Subcutaneous adipose tissue (tissue), 4 donors: ENCODE data around the gene PDE2A. TPM values are rescaled to one million over a fixed set of nuclear protein-coding genes. Genes with fewer than 3 reads are reported as not detected.

Experiments used
- total RNA-seq, 4 donors: library from RNA; depleted of rRNA; stranded (reverse); fragments of >200 nt; gene quantifications; one replicate each; pipeline ENCODE4 v1.1.0, GENCODE V29; 2016
- TF ChIP-seq, protein P1 (sequence below): fragments of 450-650 bp; IDR thresholded peaks from one replicate; pipeline ENCODE4 v1.5.1; 2016; ENCODE audit warnings: low read depth, mild to moderate bottlenecking, control low read depth, antibody characterized with exemption, moderate library complexity

The PDE2A gene
- total RNA-seq = 100 to 1,000 TPM in 1 of 4 donors, 10 to 100 TPM in 3; 51.2 to 325 (median 74.5) TPM

DNA sequence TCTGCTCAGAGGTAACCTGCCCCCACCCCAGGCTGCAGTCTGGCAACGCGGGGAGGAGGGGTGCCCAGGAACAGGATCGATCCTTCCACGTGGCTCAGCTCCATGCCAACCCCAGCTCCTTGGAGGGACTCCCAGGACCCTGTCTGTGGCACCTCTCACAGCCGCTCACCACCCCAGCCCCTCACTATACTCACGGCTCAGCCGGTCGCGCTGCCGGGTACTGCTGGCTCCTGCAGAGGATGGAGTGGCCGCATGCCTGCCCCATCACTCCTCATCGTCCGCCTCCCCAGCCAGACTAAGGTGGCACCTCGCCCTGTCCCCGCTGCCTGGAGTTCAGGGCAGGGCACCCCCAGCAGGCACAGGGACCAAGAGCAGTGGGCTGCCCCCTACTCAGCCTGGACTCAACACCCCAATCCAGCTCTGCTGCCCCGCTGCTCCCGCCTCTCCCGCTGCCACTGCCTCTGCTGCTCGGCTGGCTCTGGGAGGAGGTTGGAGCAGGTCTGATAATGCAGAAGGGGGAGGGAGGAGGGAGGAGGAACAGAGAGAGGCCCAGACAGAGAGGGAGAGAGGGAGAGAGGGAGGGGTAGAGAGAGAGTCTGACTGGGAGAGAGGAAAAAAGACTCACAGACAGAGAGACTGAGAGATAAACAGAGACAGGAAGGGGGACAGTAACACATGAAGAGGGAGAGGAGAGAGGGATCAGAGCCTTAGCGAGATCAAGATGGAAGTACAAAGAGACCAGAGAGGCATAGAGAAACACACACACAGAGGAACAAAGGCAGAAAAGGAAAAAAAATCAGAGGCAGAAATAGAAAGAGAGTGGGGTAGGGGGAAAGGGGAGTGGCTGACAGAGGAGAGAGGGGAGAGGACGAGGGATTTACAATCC lies at the start of gene PDE2A:
Gene PDE2A (minus strand): TSS at position 480 of the 886 bp plus-strand sequence. CDS start 215 bp downstream, at position 265.
- TF ChIP-seq, protein P1, sequence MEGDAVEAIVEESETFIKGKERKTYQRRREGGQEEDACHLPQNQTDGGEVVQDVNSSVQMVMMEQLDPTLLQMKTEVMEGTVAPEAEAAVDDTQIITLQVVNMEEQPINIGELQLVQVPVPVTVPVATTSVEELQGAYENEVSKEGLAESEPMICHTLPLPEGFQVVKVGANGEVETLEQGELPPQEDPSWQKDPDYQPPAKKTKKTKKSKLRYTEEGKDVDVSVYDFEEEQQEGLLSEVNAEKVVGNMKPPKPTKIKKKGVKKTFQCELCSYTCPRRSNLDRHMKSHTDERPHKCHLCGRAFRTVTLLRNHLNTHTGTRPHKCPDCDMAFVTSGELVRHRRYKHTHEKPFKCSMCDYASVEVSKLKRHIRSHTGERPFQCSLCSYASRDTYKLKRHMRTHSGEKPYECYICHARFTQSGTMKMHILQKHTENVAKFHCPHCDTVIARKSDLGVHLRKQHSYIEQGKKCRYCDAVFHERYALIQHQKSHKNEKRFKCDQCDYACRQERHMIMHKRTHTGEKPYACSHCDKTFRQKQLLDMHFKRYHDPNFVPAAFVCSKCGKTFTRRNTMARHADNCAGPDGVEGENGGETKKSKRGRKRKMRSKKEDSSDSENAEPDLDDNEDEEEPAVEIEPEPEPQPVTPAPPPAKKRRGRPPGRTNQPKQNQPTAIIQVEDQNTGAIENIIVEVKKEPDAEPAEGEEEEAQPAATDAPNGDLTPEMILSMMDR = no peak

DNA sequence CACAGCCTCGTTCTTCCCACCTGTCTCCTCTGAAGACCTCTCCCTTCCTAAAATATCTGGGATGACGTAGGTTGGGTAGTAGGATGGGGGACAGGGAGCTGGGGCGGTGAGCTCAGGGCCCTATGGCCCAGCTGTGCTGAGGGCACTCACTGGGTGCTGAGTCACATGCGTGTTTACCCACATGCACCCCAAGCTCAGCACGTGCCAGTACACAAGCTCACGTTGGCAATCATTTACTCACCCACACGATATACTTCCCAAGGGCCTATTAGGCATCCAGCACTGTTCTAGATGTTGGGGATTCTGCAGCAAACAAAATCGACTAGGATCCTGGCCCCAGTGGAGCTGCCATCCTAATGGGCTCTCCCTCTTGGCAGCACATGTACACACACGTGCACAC lies 49.3 kb upstream of the PDE2A start:
- TF ChIP-seq, protein P1 = no peak

- TF ChIP-seq, protein P1 = no peak
These were observed 48.0 kb upstream of the PDE2A start for GRCh38 chr11:72722050-72722748.

GRCh38 chr11:72721689-72722049 lies 47.4 kb upstream of the PDE2A start:
- TF ChIP-seq, protein P1 = no peak

GRCh38 chr11:72721276-72721675 lies 47.1 kb upstream of the PDE2A start:
- TF ChIP-seq, protein P1 = no peak

DNA sequence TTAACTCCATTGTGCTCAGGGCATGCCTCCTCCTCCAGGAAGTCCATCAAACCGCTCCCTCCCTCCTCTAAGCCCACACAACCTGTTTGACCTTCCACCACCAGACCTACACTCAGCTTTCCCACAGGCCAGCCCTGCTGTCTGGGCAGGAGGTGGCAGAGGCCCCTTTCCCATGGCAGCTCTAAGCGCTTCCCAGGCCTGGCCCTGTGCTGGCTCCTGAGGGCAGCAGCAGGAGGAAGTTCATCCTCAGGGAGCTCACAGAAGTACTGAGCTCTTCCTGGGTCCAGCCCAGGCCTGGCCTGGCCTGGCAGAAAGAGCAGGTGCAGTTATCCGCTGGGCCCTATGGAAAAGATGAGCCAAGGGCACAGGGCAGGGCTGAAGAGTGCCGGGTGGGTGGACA lies 46.6 kb upstream of the PDE2A start:
- TF ChIP-seq, protein P1 = no peak

GRCh38 chr11:72720047-72720446 lies 45.8 kb upstream of the PDE2A start:
- TF ChIP-seq, protein P1 = no peak
